Measurements from ENCODE around the gene MAML2.

The MAML2 gene

GRCh38 chr11:95991545-95991944 is 351.4 kb downstream of the MAML2 start:
- Histone ChIP-seq H3K4me3 (replicated peaks; ENCODE audit: insufficient read depth, low read length) (no peak overlapping the region), H3K27ac (replicated peaks) (no peak overlapping the region), H3K27me3 (ENCODE audit: insufficient read depth, poor library complexity, severe bottlenecking) (no peaks in the 10 kb centered on the region)
- TF ChIP-seq REST (IDR thresholded peaks at IDR 0.05; ENCODE audit: insufficient replicate concordance, low read depth) = no peak
- no peak for TF ChIP-seq POLR2AphosphoS5 (IDR thresholded peaks at IDR 0.05; ENCODE audit: low read depth)
- TF ChIP-seq CTCF (IDR thresholded peaks at IDR 0.05; ENCODE audit: insufficient read depth, low read length) = no peak
- TF ChIP-seq GABPA (IDR thresholded peaks at IDR 0.05; ENCODE audit: low read depth) = no peak
- TF ChIP-seq SPI1 (IDR thresholded peaks at IDR 0.05; ENCODE audit: borderline replicate concordance, low read depth) = no peak
- no peak for DNase-seq (ENCODE audit: low read depth in 1 of 2, low spot score in 1 of 2)

GRCh38 chr11:95991101-95991500 is 351.9 kb downstream of the MAML2 start:
- Histone ChIP-seq H3K4me3 (replicated peaks; ENCODE audit: insufficient read depth, low read length) (no peak overlapping the region), H3K27ac (replicated peaks) (no peak overlapping the region), H3K27me3 (ENCODE audit: insufficient read depth, poor library complexity, severe bottlenecking) (no peaks in the 10 kb centered on the region)
- DNase-seq (ENCODE audit: low read depth in 1 of 2, low spot score in 1 of 2) = no peak
- TF ChIP-seq REST (IDR thresholded peaks at IDR 0.05; ENCODE audit: insufficient replicate concordance, low read depth) = no peak
- TF ChIP-seq SPI1 (IDR thresholded peaks at IDR 0.05; ENCODE audit: borderline replicate concordance, low read depth) = no peak
- no peak for TF ChIP-seq GABPA (IDR thresholded peaks at IDR 0.05; ENCODE audit: low read depth)
- TF ChIP-seq POLR2AphosphoS5 (IDR thresholded peaks at IDR 0.05; ENCODE audit: low read depth) = no peak
- no peak for TF ChIP-seq CTCF (IDR thresholded peaks at IDR 0.05; ENCODE audit: insufficient read depth, low read length)

GRCh38 chr11:95989780-95990179 is 353.2 kb downstream of the MAML2 start:
- no peak for TF ChIP-seq REST (IDR thresholded peaks at IDR 0.05; ENCODE audit: insufficient replicate concordance, low read depth)
- no peak for TF ChIP-seq SPI1 (IDR thresholded peaks at IDR 0.05; ENCODE audit: borderline replicate concordance, low read depth)
- TF ChIP-seq CTCF (IDR thresholded peaks at IDR 0.05; ENCODE audit: insufficient read depth, low read length) = no peak
- TF ChIP-seq GABPA (IDR thresholded peaks at IDR 0.05; ENCODE audit: low read depth) = no peak
- TF ChIP-seq POLR2AphosphoS5 (IDR thresholded peaks at IDR 0.05; ENCODE audit: low read depth) = no peak
- no peaks in the 10 kb centered on the region for H3K27me3 ChIP-seq (ENCODE audit: insufficient read depth, poor library complexity, severe bottlenecking)
- no peak overlapping the region for H3K4me3 ChIP-seq (replicated peaks; ENCODE audit: insufficient read depth, low read length)
- no peak for DNase-seq (ENCODE audit: low read depth in 1 of 2, low spot score in 1 of 2)
- H3K27ac ChIP-seq (replicated peaks) = no peak overlapping the region

All from HL-60 (cell line).